Gastrocnemius medialis (tissue), 4 donors: ENCODE data around the gene PCDH9.

Experiments
- POLR2A ChIP-seq, 2 donors: fragments of 450-650 bp; IDR thresholded peaks; one replicate each; pipeline ENCODE4 v1.6.1; 2017; ENCODE audit warnings: antibody characterized with exemption in 2 of 2, mild to moderate bottlenecking in 2 of 2, moderate library complexity in 2 of 2
- TF ChIP-seq, protein P1 (sequence below), 5 experiments: fragments of 450-650 bp in 3 of 5; fragments of 200-600 bp in 2 of 5; sonication (generic) in 2 of 5; IDR thresholded peaks in 4 of 5; conservative IDR thresholded peaks in 1 of 5; 1 replicate in 4 of 5; 2 replicates in 1 of 5; pipeline ENCODE4 v1.5.1; 2016 to 2019; ENCODE audit warnings: antibody characterized with exemption in 5 of 5, mild to moderate bottlenecking in 3 of 5, moderate library complexity in 3 of 5

DNA sequence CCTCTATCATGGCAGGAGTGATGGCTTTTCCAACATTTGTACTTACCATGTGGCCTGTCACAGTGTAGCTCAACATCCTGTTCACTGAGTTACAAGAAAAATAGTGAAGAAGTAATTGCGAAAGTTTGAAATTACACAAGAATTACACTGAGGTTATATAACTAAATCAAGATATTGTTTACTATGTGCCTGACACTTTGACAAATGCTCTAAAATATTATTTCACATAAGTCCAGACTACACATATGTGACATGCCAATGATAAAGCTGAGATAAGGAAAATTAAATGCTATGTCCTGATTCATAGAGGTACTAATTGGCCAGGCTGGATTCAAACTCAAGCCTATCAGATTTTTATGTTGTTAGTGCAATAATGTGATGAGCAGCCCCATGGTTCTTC is 451.7 kb downstream of the PCDH9 start:
- TF ChIP-seq, protein P1, sequence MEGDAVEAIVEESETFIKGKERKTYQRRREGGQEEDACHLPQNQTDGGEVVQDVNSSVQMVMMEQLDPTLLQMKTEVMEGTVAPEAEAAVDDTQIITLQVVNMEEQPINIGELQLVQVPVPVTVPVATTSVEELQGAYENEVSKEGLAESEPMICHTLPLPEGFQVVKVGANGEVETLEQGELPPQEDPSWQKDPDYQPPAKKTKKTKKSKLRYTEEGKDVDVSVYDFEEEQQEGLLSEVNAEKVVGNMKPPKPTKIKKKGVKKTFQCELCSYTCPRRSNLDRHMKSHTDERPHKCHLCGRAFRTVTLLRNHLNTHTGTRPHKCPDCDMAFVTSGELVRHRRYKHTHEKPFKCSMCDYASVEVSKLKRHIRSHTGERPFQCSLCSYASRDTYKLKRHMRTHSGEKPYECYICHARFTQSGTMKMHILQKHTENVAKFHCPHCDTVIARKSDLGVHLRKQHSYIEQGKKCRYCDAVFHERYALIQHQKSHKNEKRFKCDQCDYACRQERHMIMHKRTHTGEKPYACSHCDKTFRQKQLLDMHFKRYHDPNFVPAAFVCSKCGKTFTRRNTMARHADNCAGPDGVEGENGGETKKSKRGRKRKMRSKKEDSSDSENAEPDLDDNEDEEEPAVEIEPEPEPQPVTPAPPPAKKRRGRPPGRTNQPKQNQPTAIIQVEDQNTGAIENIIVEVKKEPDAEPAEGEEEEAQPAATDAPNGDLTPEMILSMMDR (IDR thresholded peaks at IDR 0.05 in 4 of 5, conservative IDR thresholded peaks at IDR 0.05 in 1 of 5), result no peak
- no peak for TF ChIP-seq POLR2A (IDR thresholded peaks at IDR 0.05)
